ENCODE measurements around the gene SEC14L5. TPM values are rescaled to one million over a fixed set of nuclear protein-coding genes. Genes with fewer than 3 reads are reported as not detected.

The SEC14L5 gene
- total and polyA plus RNA-seq, 8 donors: 0.17 to 0.76 (median 0.39) TPM

GRCh38 chr16:4936181-4936990 lies 21.7 kb upstream of the SEC14L5 start:
- peaks cover 0 to 36% of the 10 kb centered on the region in 2 donors for H3K4me1 ChIP-seq
- peaks cover 16 to 63% of the 10 kb centered on the region in 2 donors for H3K27me3 ChIP-seq
- H3K36me3 ChIP-seq: no peaks in the 10 kb centered on the region
- intact Hi-C loops (cut with DNase I): no loop called here
- peak; percentile 65 for ATAC-seq
- peak overlapping the region; percentile 48 to 57 for H3K4me3 ChIP-seq
- no peak for TF ChIP-seq CTCF (IDR thresholded peaks at IDR 0.05)
- DNase-seq: peak in 3 of 4 donors; percentile 68 to 86 (median 75)
- H3K9me3 ChIP-seq: no peaks in the 10 kb centered on the region
- peak overlapping the region; percentile 48 to 53 for H3K27ac ChIP-seq

- intact Hi-C loops (cut with DNase I): no loop called here
- Histone ChIP-seq H3K9me3 (no peaks in the 10 kb centered on the region), H3K27me3 (peaks cover 16 to 63% of the 10 kb centered on the region in 2 donors), H3K4me3 (peak within 1 kb of the TSS; percentile 48 to 57), H3K27ac (peak within 1 kb of the TSS; percentile 71 to 74), H3K36me3 (no peaks in the 10 kb centered on the region), H3K4me1 (peaks cover 0 to 36% of the 10 kb centered on the region in 2 donors)
- TF ChIP-seq CTCF (IDR thresholded peaks at IDR 0.05): no peak
- DNase-seq (peak in 3 of 4 donors; percentile 87 to 95 (median 87)), ATAC-seq (peak; percentile 81)
Observed at GRCh38 chr16:4936991-4937781, 20.9 kb upstream of the SEC14L5 start, which contains the start of gene PPL. TSS of gene PPL (minus strand) at chr16:4937148. CDS start at chr16:4937045, 103 bp downstream.

GRCh38 chr16:4937782-4938682 lies 20.1 kb upstream of the SEC14L5 start:
- Histone ChIP-seq H3K4me1 (peaks cover 5 to 39% of the 10 kb centered on the region in 2 donors), H3K27ac (peak overlapping the region; percentile 71 to 74), H3K4me3 (no peak overlapping the region), H3K9me3 (no peaks in the 10 kb centered on the region), H3K27me3 (peaks cover 16 to 65% of the 10 kb centered on the region in 2 donors), H3K36me3 (no peaks in the 10 kb centered on the region)
- ATAC-seq (peak; percentile 32), DNase-seq (peak in 1 of 4 donors; percentile 51)
- TF ChIP-seq CTCF (IDR thresholded peaks at IDR 0.05): no peak
- intact Hi-C loops (cut with DNase I): no loop called here

GRCh38 chr16:4938683-4939030 lies 19.5 kb upstream of the SEC14L5 start:
- H3K27ac ChIP-seq: no peak overlapping the region
- intact Hi-C loops (cut with DNase I): no loop called here
- H3K4me1 ChIP-seq: peaks cover 11 to 44% of the 10 kb centered on the region in 2 donors
- H3K36me3 ChIP-seq: no peaks in the 10 kb centered on the region
- H3K27me3 ChIP-seq: peaks cover 16 to 69% of the 10 kb centered on the region in 2 donors
- H3K4me3 ChIP-seq: no peak overlapping the region
- H3K9me3 ChIP-seq: no peaks in the 10 kb centered on the region
- DNase-seq (no peak), ATAC-seq (no peak)
- no peak for TF ChIP-seq CTCF (IDR thresholded peaks at IDR 0.05)
